H1 (cell line): ENCODE measurements around the gene AQP7. TPM values are rescaled to one million over a fixed set of nuclear protein-coding genes. Genes with fewer than 3 reads are reported as not detected.
A peak's percentile ranks its signal among the peaks of the same experiment; 100 is the strongest.

Experiments used
- CTCF ChIA-PET: fragments of 300-600 bp; sonication (Branson Sonifier 250); formaldehyde crosslinking; loops from one replicate; lab custom pipeline; 2021; ENCODE audit not compliant: partially characterized antibody; lab: Charles Lee
- POLR2A ChIA-PET: fragments of 300-600 bp; sonication (Branson Sonifier 250); formaldehyde crosslinking; loops from one replicate; lab custom pipeline; 2021; ENCODE audit warnings: inconsistent platforms; ENCODE audit not compliant: partially characterized antibody; lab: Charles Lee
- DNase-seq, 2 experiments: peaks; one replicate each; pipeline versions ENCODE4 v3.0.0 to v3.0.0-alpha.2; 2010 to 2022; ENCODE audit warnings: low spot score in 2 of 2, low read depth in 1 of 2, mixed read lengths in 1 of 2
- FAIRE-seq: peaks from 2 replicates; lab custom pipeline; 2011; peaks lifted over from hg19 to GRCh38; lab: Jason Lieb, UNC
- H2AFZ ChIP-seq: 2 replicates; pipeline ENCODE4 v1.8.1; 2012; ENCODE audit warnings: low read length, inconsistent platforms
- H2AK5ac ChIP-seq: 2 replicates; pipeline ENCODE4 v1.6.1; 2013; ENCODE audit warnings: low read depth, low read length
- H2BK120ac ChIP-seq: replicated peaks from 2 replicates; pipeline ENCODE3; 2013; ENCODE audit warnings: low read depth, low read length, inconsistent platforms
- H2BK12ac ChIP-seq: 2 replicates; pipeline ENCODE4 v1.6.1; 2013; ENCODE audit warnings: low read depth, low read length
- H2BK15ac ChIP-seq: 2 replicates; pipeline ENCODE4 v1.6.1; 2013; ENCODE audit warnings: low read length
- H2BK20ac ChIP-seq: 2 replicates; pipeline ENCODE4 v1.6.1; 2013; ENCODE audit warnings: low read length
- H2BK5ac ChIP-seq: 2 replicates; pipeline ENCODE4 v1.6.1; 2013; ENCODE audit warnings: low read depth, low read length
- H3K14ac ChIP-seq: 2 replicates; pipeline ENCODE4 v1.6.1; 2013; ENCODE audit warnings: inconsistent platforms; ENCODE audit not compliant: insufficient read length
- H3K18ac ChIP-seq: 2 replicates; pipeline ENCODE4 v1.6.1; 2013; ENCODE audit warnings: low read length; ENCODE audit errors: extremely low read depth
- H3K23ac ChIP-seq: 2 replicates; pipeline ENCODE4 v1.6.1; 2013; ENCODE audit warnings: inconsistent platforms; ENCODE audit not compliant: insufficient read length
- H3K23me2 ChIP-seq: 2 replicates; pipeline ENCODE4 v1.6.1; 2013; ENCODE audit warnings: low read depth, low read length
- H3K27ac ChIP-seq: 2 replicates; pipeline ENCODE4 v1.6.1; 2011; ENCODE audit warnings: low read depth, low read length, inconsistent platforms
- H3K27me3 ChIP-seq, 4 experiments: replicated peaks in 1 of 4; 1 replicate in 1 of 4; 2 replicates in 3 of 4; pipeline versions ENCODE4 v1.6.1 to v1.8.1; 2011 to 2013; ENCODE audit warnings: low read length in 3 of 4, mild to moderate bottlenecking in 3 of 4, inconsistent platforms in 2 of 4, mixed read lengths in 2 of 4, moderate library complexity in 1 of 4; ENCODE audit not compliant: control insufficient read depth in 3 of 4, insufficient read depth in 3 of 4; ENCODE audit errors: extremely low read depth in 1 of 4
- H3K36me3 ChIP-seq, 4 experiments: 2 replicates each; pipeline versions ENCODE4 v1.6.1 to v1.8.1; 2011 to 2013; ENCODE audit warnings: mild to moderate bottlenecking in 4 of 4, low read length in 3 of 4, moderate library complexity in 2 of 4, control low read depth in 1 of 4, inconsistent platforms in 1 of 4; ENCODE audit not compliant: insufficient read depth in 4 of 4, control insufficient read depth in 2 of 4
- H3K4ac ChIP-seq: replicated peaks from 2 replicates; pipeline ENCODE3; 2013; ENCODE audit warnings: low read length, low read depth, mixed read lengths, inconsistent platforms; ENCODE audit not compliant: insufficient read length
- H3K4me1 ChIP-seq, 4 experiments: replicated peaks in 1 of 4; 1 replicate in 1 of 4; 2 replicates in 3 of 4; pipeline versions ENCODE4 v1.6.1 to v1.8.1; 2011 to 2013; ENCODE audit warnings: low read length in 3 of 4, inconsistent platforms in 2 of 4, mixed read lengths in 1 of 4; ENCODE audit not compliant: insufficient read depth in 4 of 4, control insufficient read depth in 3 of 4
- H3K4me2 ChIP-seq, 2 experiments: 2 replicates each; pipeline versions ENCODE4 v1.6.1 to v1.8.1; 2011 to 2013; ENCODE audit warnings: low read depth in 2 of 2, low read length in 2 of 2, control low read depth in 1 of 2, inconsistent platforms in 1 of 2, mild to moderate bottlenecking in 1 of 2; ENCODE audit not compliant: insufficient read depth in 1 of 2
- H3K4me3 ChIP-seq, 4 experiments: fragments of 200-600, 300-600 bp in 1 of 4; sonication (generic), shearing (Covaris generic), sonication (Bioruptor Twin) in 1 of 4; 2 replicates each; pipeline versions ENCODE4 v1.5.1 to v1.8.1; 2011 to 2016; ENCODE audit warnings: low read length in 4 of 4, low read depth in 3 of 4, control low read depth in 2 of 4, inconsistent platforms in 2 of 4, mild to moderate bottlenecking in 2 of 4, mixed read lengths in 1 of 4, moderate library complexity in 1 of 4; ENCODE audit not compliant: insufficient read depth in 2 of 4; ENCODE audit errors: extremely low read depth in 1 of 4
- H3K56ac ChIP-seq: replicated peaks from 2 replicates; pipeline ENCODE3; 2013; ENCODE audit warnings: low read depth, mild to moderate bottlenecking, mixed read lengths, low read length, inconsistent platforms; ENCODE audit not compliant: insufficient read length
- H3K79me1 ChIP-seq: 2 replicates; pipeline ENCODE4 v1.6.1; 2013; ENCODE audit warnings: low read depth, low read length, control low read depth
- H3K79me2 ChIP-seq, 2 experiments: 2 replicates each; pipeline versions ENCODE4 v1.6.1 to v1.8.1; 2012 to 2013; ENCODE audit warnings: low read length in 2 of 2, mild to moderate bottlenecking in 2 of 2, inconsistent platforms in 1 of 2; ENCODE audit not compliant: insufficient read depth in 2 of 2, control insufficient read depth in 1 of 2
- H3K9ac ChIP-seq, 4 experiments: replicated peaks in 1 of 4; 1 replicate in 1 of 4; 2 replicates in 3 of 4; pipeline versions ENCODE4 v1.6.1 to v1.8.1; 2011 to 2013; ENCODE audit warnings: low read depth in 3 of 4, low read length in 3 of 4, control low read depth in 2 of 4, mild to moderate bottlenecking in 2 of 4, moderate library complexity in 2 of 4, inconsistent platforms in 1 of 4; ENCODE audit errors: extremely low read depth in 1 of 4
- H3K9me3 ChIP-seq, 2 experiments: 2 replicates each; pipeline versions ENCODE4 v1.6.1 to v1.8.1; 2012 to 2013; ENCODE audit warnings: mild to moderate bottlenecking in 2 of 2, moderate library complexity in 2 of 2, control low read depth in 1 of 2, inconsistent platforms in 1 of 2, low read depth in 1 of 2, low read length in 1 of 2, mixed read lengths in 1 of 2; ENCODE audit not compliant: insufficient read depth in 2 of 2
- H4K20me1 ChIP-seq, 2 experiments: replicated peaks in 1 of 2; 2 replicates each; pipeline versions ENCODE3 to v1.8.1; 2011 to 2013; ENCODE audit warnings: inconsistent platforms in 2 of 2, low read length in 2 of 2, mild to moderate bottlenecking in 1 of 2; ENCODE audit not compliant: insufficient read depth in 2 of 2, control insufficient read depth in 1 of 2
- H4K5ac ChIP-seq: 2 replicates; pipeline ENCODE4 v1.6.1; 2013; ENCODE audit warnings: low read length, low read depth, mixed read lengths, inconsistent platforms; ENCODE audit not compliant: insufficient read length
- H4K8ac ChIP-seq: 2 replicates; pipeline ENCODE4 v1.8.0; 2013; ENCODE audit warnings: mild to moderate bottlenecking, moderate library complexity, low read length, inconsistent platforms; ENCODE audit not compliant: insufficient read depth; ENCODE audit errors: extremely low read depth
- H4K91ac ChIP-seq: replicated peaks from 2 replicates; pipeline ENCODE3; 2013; ENCODE audit warnings: low read length, mixed read lengths, inconsistent platforms; ENCODE audit not compliant: insufficient read length
- CTBP2 ChIP-seq: IDR thresholded peaks from 2 replicates; pipeline ENCODE4 v1.7.0; 2011; ENCODE audit warnings: borderline replicate concordance, mild to moderate bottlenecking, moderate library complexity, mixed read lengths, low read length; ENCODE audit not compliant: insufficient read depth, insufficient read length
- KDM5A ChIP-seq: fragments of 200-600 bp; IDR thresholded peaks from 2 replicates; pipeline ENCODE4 v1.7.1; 2012; ENCODE audit warnings: mild to moderate bottlenecking, low read length, inconsistent platforms, mixed read lengths
- SP4 ChIP-seq: IDR thresholded peaks from 2 replicates; pipeline ENCODE4 v1.6.1; 2012; ENCODE audit warnings: low read length, inconsistent platforms
- WGBS, 2 experiments: shearing (Covaris generic) in 1 of 2; methylation state at CpG; one replicate each; pipeline versions ENCODE4 v1.1.6 to v1.1.7; 2013 to 2015; ENCODE audit warnings: low lambda C conversion rate in 2 of 2, mixed read lengths in 2 of 2, inconsistent platforms in 1 of 2, low coverage in 1 of 2, missing lambda C conversion rate in 1 of 2; ENCODE audit not compliant: insufficient replicate concordance in 2 of 2, insufficient coverage in 1 of 2, insufficient read length in 1 of 2; ENCODE audit errors: extremely low coverage in 1 of 2, missing lambda C conversion rate in 1 of 2; 5-methylcytosine and 5-hydroxymethylcytosine counted together
- polyA plus RNA-seq, 7 experiments: library from polyadenylated mRNA; depleted of rRNA in 3 of 7; stranded (reverse) in 5 of 7; unstranded in 2 of 7; fragments of >200 nt in 5 of 7; fragments of 200-250 nt in 2 of 7; gene quantifications; 1 replicate in 5 of 7; 2 replicates in 1 of 7; 4 replicates in 1 of 7; pipeline versions ENCODE4 v1.2.1 to v1.2.3, GENCODE V29; 2011 to 2013; ENCODE audit warnings: missing spikeins in 2 of 7, mixed read lengths in 2 of 7
- total RNA-seq: library from RNA; stranded (reverse); fragmentation: NEBNext Ultra II Directional; extraction: Animal tissue kit (Norgen Biotek cat#: 25700); gene quantifications from 2 replicates; pipeline ENCODE4 v1.2.1, GENCODE V29; 2021
- TF ChIP-seq, protein P1 (sequence below): IDR thresholded peaks from 2 replicates; pipeline ENCODE4 v1.6.1; 2011; ENCODE audit warnings: low read length, improper control_type of control experiment

The AQP7 gene
- total and polyA plus RNA-seq, 2 of the 8 experiments (the other 6 are each of a cell fraction or from before 2014, with no cell fraction given): not detected

GRCh38 chr9:33340186-33340585 is 62.2 kb downstream of the AQP7 start:
- H4K20me1 ChIP-seq: peaks cover 2 to 3% of the 10 kb centered on the region in 2 experiments
- H3K27ac ChIP-seq: no peak overlapping the region
- H3K36me3 ChIP-seq: peaks cover 13 to 73% (median 38%) of the 10 kb centered on the region in 4 experiments
- no peak overlapping the region for H2BK120ac ChIP-seq
- H3K23me2 ChIP-seq: no peaks in the 10 kb centered on the region
- no peak overlapping the region for H3K23ac ChIP-seq
- no peak overlapping the region for H2BK12ac ChIP-seq
- H3K56ac ChIP-seq: no peak overlapping the region
- H3K4me3 ChIP-seq: no peak overlapping the region
- H4K8ac ChIP-seq: no peak overlapping the region
- H3K79me2 ChIP-seq: no peaks in the 10 kb centered on the region
- 95% methylated on average over 3 of the region's 3 CpGs; no CpG with 5 or more reads in 1 of the 2 experiments for WGBS, 2 experiments
- no peaks in the 10 kb centered on the region for H3K4me1 ChIP-seq
- FAIRE-seq (no peak), DNase-seq (peak in 1 of 2 experiments; percentile 45)
- no peak overlapping the region for H4K5ac ChIP-seq
- H2BK5ac ChIP-seq: no peak overlapping the region
- H3K18ac ChIP-seq: no peak overlapping the region
- no peak overlapping the region for H2BK15ac ChIP-seq
- no peak overlapping the region for H4K91ac ChIP-seq
- no peaks in the 10 kb centered on the region for H3K27me3 ChIP-seq
- no peak overlapping the region for H3K9ac ChIP-seq
- H3K4me2 ChIP-seq: no peak overlapping the region
- H3K79me1 ChIP-seq: no peaks in the 10 kb centered on the region
- peaks cover 17 to 23% of the 10 kb centered on the region in 2 experiments for H3K9me3 ChIP-seq
- no peak overlapping the region for H2AFZ ChIP-seq
- ChIA-PET POLR2A (no interaction called here), CTCF (interaction anchor here (1.4 kb wide), 1 partner anchor 11 kb away, joined by 6 read pairs; no protein-coding TSS in a partner anchor)
- no peak overlapping the region for H2AK5ac ChIP-seq
- no peak overlapping the region for H3K14ac ChIP-seq
- no peak overlapping the region for H3K4ac ChIP-seq
- no peak overlapping the region for H2BK20ac ChIP-seq
- TF ChIP-seq CTBP2 (no peak), SP4 (no peak), KDM5A (no peak)
- TF ChIP-seq, protein P1, sequence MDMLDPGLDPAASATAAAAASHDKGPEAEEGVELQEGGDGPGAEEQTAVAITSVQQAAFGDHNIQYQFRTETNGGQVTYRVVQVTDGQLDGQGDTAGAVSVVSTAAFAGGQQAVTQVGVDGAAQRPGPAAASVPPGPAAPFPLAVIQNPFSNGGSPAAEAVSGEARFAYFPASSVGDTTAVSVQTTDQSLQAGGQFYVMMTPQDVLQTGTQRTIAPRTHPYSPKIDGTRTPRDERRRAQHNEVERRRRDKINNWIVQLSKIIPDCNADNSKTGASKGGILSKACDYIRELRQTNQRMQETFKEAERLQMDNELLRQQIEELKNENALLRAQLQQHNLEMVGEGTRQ: no peak
